GM12878 (cell line): Measurements from ENCODE around the gene LPAR3. TPM values are rescaled to one million over a fixed set of nuclear protein-coding genes. Genes with fewer than 3 reads are reported as not detected.

ENCODE experiments used
- ATAC-seq: fragments of 200-7000 bp; cut with Tn5 transposase; 3 replicates; pipeline ENCODE4 v1.9.1; 2020; ENCODE audit warnings: mild to moderate bottlenecking, moderate library complexity
- BruUV-seq: library from RNA; stranded (reverse); fragments of 400-500 nt; replicated peaks from 2 replicates; lab custom pipeline; 2021; lab: Mats Ljungman, UMichigan
- CTCF ChIA-PET: fragments of 300-600 bp; sonication (Branson Sonifier 250); formaldehyde crosslinking; extraction: SDS; loops from one replicate; lab custom pipeline; 2021; ENCODE audit warnings: inconsistent platforms; lab: Yijun Ruan, JAX
- POLR2A ChIA-PET: fragments of 350-600 bp; formaldehyde crosslinking; extraction: SDS; loops from one replicate; lab custom pipeline; 2021; ENCODE audit warnings: inconsistent platforms; lab: Charles Lee
- RAD21 ChIA-PET: fragments of 300-600 bp; sonication (Branson Sonifier 250); formaldehyde crosslinking; loops from one replicate; lab custom pipeline; 2023; ENCODE audit warnings: antibody characterized with exemption; ENCODE audit not compliant: unreplicated experiment; lab: Charles Lee
- SMC1A ChIA-PET: fragments of 300-600 bp; sonication (Branson Sonifier 250); formaldehyde crosslinking; loops from one replicate; lab custom pipeline; 2023; ENCODE audit not compliant: unreplicated experiment, uncharacterized antibody; lab: Charles Lee
- DNase-seq: peaks from one replicate; pipeline ENCODE4 v3.0.0-alpha.2; 2011; ENCODE audit warnings: low read depth, low spot score
- FAIRE-seq: peaks from 3 replicates; lab custom pipeline; 2011; peaks lifted over from hg19 to GRCh38; lab: Jason Lieb, UNC
- H2AFZ ChIP-seq: 2 replicates; pipeline ENCODE4 v1.6.0; 2011; ENCODE audit warnings: low read depth, low read length, control low read depth; ENCODE audit not compliant: control insufficient read depth
- H3K27ac ChIP-seq: 2 replicates; pipeline ENCODE4 v1.5.1; 2011; ENCODE audit warnings: control low read depth; ENCODE audit not compliant: control insufficient read depth, insufficient read depth
- H3K27me3 ChIP-seq, 2 experiments: replicated peaks in 1 of 2; 2 replicates each; pipeline versions ENCODE4 v1.6.0 to v1.6.1; 2011; ENCODE audit warnings: low read length in 1 of 2; ENCODE audit not compliant: control insufficient read depth in 2 of 2, insufficient read depth in 2 of 2
- H3K36me3 ChIP-seq, 2 experiments: 2 replicates each; pipeline ENCODE4 v1.5.1; 2011; ENCODE audit warnings: low read length in 1 of 2; ENCODE audit not compliant: control insufficient read depth in 2 of 2, insufficient read depth in 2 of 2
- H3K4me1 ChIP-seq: 2 replicates; pipeline ENCODE4 v1.6.1; 2011; ENCODE audit warnings: mild to moderate bottlenecking, low read length, moderate library complexity, mixed read lengths; ENCODE audit not compliant: control insufficient read depth, insufficient read depth
- H3K4me2 ChIP-seq: 2 replicates; pipeline ENCODE4 v1.6.0; 2011; ENCODE audit warnings: control low read depth; ENCODE audit not compliant: control insufficient read depth, insufficient read depth
- H3K4me3 ChIP-seq: fragments of 200-600 bp; sonication (generic); 2 replicates; pipeline ENCODE4 v1.5.1; 2016
- H3K79me2 ChIP-seq: 2 replicates; pipeline ENCODE4 v1.6.0; 2011; ENCODE audit warnings: low read length; ENCODE audit not compliant: control insufficient read depth, insufficient read depth
- H3K9ac ChIP-seq: 2 replicates; pipeline ENCODE4 v1.8.0; 2011; ENCODE audit warnings: low read length, control low read depth, mixed read lengths; ENCODE audit not compliant: control insufficient read depth, insufficient read depth
- H3K9me3 ChIP-seq: replicated peaks from 3 replicates; pipeline ENCODE4 v1.5.1; 2011; ENCODE audit warnings: mild to moderate bottlenecking, low read length; ENCODE audit not compliant: control insufficient read depth, insufficient read depth
- H4K20me1 ChIP-seq: 2 replicates; pipeline ENCODE4 v1.6.0; 2011; ENCODE audit not compliant: control insufficient read depth, insufficient read depth
- BCL3 ChIP-seq: IDR thresholded peaks from 2 replicates; pipeline ENCODE4 v1.6.1; 2011; ENCODE audit warnings: borderline replicate concordance, low read depth, mild to moderate bottlenecking, moderate library complexity, low read length; ENCODE audit not compliant: insufficient read depth, poor library complexity, severe bottlenecking
- CHD2 ChIP-seq: IDR thresholded peaks from 2 replicates; pipeline ENCODE4 v1.6.1; 2011; ENCODE audit warnings: low read depth, low read length, improper control_type of control experiment, borderline replicate concordance
- EED ChIP-seq: sonication (generic); IDR thresholded peaks from 2 replicates; pipeline ENCODE4 v1.6.1; 2016; ENCODE audit warnings: antibody characterized with exemption, low read depth
- EP300 ChIP-seq, 2 experiments: fragments of 150-350 bp in 1 of 2; IDR thresholded peaks; 2 replicates each; pipeline ENCODE4 v1.6.1; 2011 to 2012; ENCODE audit warnings: low read depth in 2 of 2, low read length in 2 of 2, borderline replicate concordance in 1 of 2, improper control_type of control experiment in 1 of 2, inconsistent platforms in 1 of 2; ENCODE audit not compliant: control insufficient read depth in 1 of 2
- KDM1A ChIP-seq: fragments of 200-600 bp; sonication (generic); IDR thresholded peaks from 2 replicates; pipeline ENCODE4 v1.6.1; 2016; ENCODE audit warnings: borderline replicate concordance
- KLF5 ChIP-seq: fragments of 450-650 bp; IDR thresholded peaks from 2 replicates; pipeline ENCODE4 v1.6.1; 2014; ENCODE audit warnings: mild to moderate bottlenecking; ENCODE audit not compliant: partially characterized antibody
- MTA3 ChIP-seq: IDR thresholded peaks from 2 replicates; pipeline ENCODE4 v1.6.1; 2012; ENCODE audit warnings: low read length, inconsistent platforms, borderline replicate concordance
- USF1 ChIP-seq: IDR thresholded peaks from 2 replicates; pipeline ENCODE4 v1.6.1; 2011; ENCODE audit warnings: borderline replicate concordance, low read depth, mild to moderate bottlenecking, moderate library complexity, mixed read lengths, low read length; ENCODE audit not compliant: insufficient read depth; ENCODE audit errors: extremely low read length
- YY1 ChIP-seq: IDR thresholded peaks from 2 replicates; pipeline ENCODE4 v1.6.1; 2011; ENCODE audit warnings: low read depth, mild to moderate bottlenecking, low read length
- ZNF207 ChIP-seq: fragments of 450-650 bp; IDR thresholded peaks from 2 replicates; pipeline ENCODE4 v1.6.1; 2014; ENCODE audit warnings: antibody characterized with exemption, mild to moderate bottlenecking, borderline replicate concordance
- ZSCAN29 ChIP-seq: fragments of 450-650 bp; IDR thresholded peaks from 2 replicates; pipeline ENCODE4 v1.6.1; 2017; ENCODE audit warnings: mild to moderate bottlenecking, moderate library complexity
- WGBS: methylation state at CpG from one replicate; pipeline ENCODE4 v1.1.6; 2016; ENCODE audit warnings: low lambda C conversion rate; ENCODE audit not compliant: insufficient replicate concordance, insufficient coverage; ENCODE audit errors: missing lambda C conversion rate; 5-methylcytosine and 5-hydroxymethylcytosine counted together
- in situ Hi-C: fragments of 300-500 bp; cut with MboI; formaldehyde crosslinking; loops from 9 replicates; pipeline ENCODE4 v1.14.3; 2018; ENCODE audit warnings: mixed read lengths
- intact Hi-C: fragments of 100-400 bp; cut with micrococcal nuclease; formaldehyde crosslinking; loops from one replicate; pipeline ENCODE4 v1.14.2; 2022; ENCODE audit not compliant: unreplicated experiment
- polyA plus RNA-seq, 11 experiments: library from polyadenylated mRNA; depleted of rRNA in 4 of 11; unstranded in 6 of 11; stranded (reverse) in 5 of 11; fragments of >200 nt; fragmentation: Nextera tagmentation in 4 of 11; fragmentation: Illumina TruSeq in 1 of 11; extraction: Ambion mirVana in 4 of 11; extraction: Trizol in 1 of 11; gene quantifications; 1 replicate in 1 of 11; 2 replicates in 10 of 11; pipeline versions ENCODE4 v1.2.1 to v1.2.3, GENCODE V29; 2011 to 2016; ENCODE audit warnings: inconsistent platforms in 2 of 11, missing spikeins in 2 of 11, low read depth in 1 of 11
- total RNA-seq, 4 experiments: library from RNA; depleted of rRNA in 3 of 4; stranded (reverse); fragments of >200 nt in 3 of 4; fragmentation: Illumina TruSeq in 1 of 4; extraction: Trizol in 1 of 4; gene quantifications; 2 replicates each; pipeline versions ENCODE4 v1.2.1 to v1.2.3, GENCODE V29; 2013 to 2021

The LPAR3 gene
- total and polyA plus RNA-seq, 10 of the 15 experiments (the other 5 are each of a cell fraction or from before 2014, with no cell fraction given) = 0.03 to 0.31 (median 0.09) TPM; not detected in 3

GRCh38 chr1:84939151-84939550 lies 46.1 kb upstream of the LPAR3 start:
- Histone ChIP-seq H4K20me1 (no peaks in the 10 kb centered on the region), H3K27ac (no peak overlapping the region), H3K36me3 (peaks cover 14 to 41% of the 10 kb centered on the region in 2 experiments), H3K27me3 (no peaks in the 10 kb centered on the region), H3K4me1 (no peaks in the 10 kb centered on the region), H3K9me3 (no peaks in the 10 kb centered on the region), H2AFZ (no peak overlapping the region), H3K4me3 (no peak overlapping the region), H3K79me2 (no peaks in the 10 kb centered on the region; the same call in 1 of the 2 replicates), H3K9ac (no peak overlapping the region), H3K4me2 (no peak overlapping the region)
- intact Hi-C loops (loop anchor here (10.0 kb wide), 2 partner anchors 314 to 1004 kb away; no protein-coding TSS in a partner anchor), in situ Hi-C loops (no loop called here)
- RAD21 ChIA-PET = interaction anchor here (1.6 to 2.8 kb wide), 2 partner anchors 89 to 167 kb away, joined by 4 to 13 read pairs; no protein-coding TSS in a partner anchor
- CTCF ChIA-PET = interaction anchor here (1.0 to 2.9 kb wide), 5 partner anchors 10 to 324 kb away, joined by 3 to 18 read pairs (median 4); no protein-coding TSS in a partner anchor
- 95% methylated on average over 8 of the region's 8 CpGs for WGBS
- DNase-seq (no peak), FAIRE-seq (no peak), ATAC-seq (no peak)
- POLR2A ChIA-PET = no interaction called here
- BruUV-seq = no TSS peak
- no peak for TF ChIP-seq YY1
- TF ChIP-seq ZSCAN29 = no peak
- TF ChIP-seq EP300 (IDR thresholded peaks at IDR 0.05; ENCODE audit: borderline replicate concordance in 1 of 2, control insufficient read depth in 1 of 2, low read depth in 2 of 2, low read length in 2 of 2) = no peak
- TF ChIP-seq USF1 = no peak
- no peak for TF ChIP-seq KLF5
- TF ChIP-seq EED = no peak
- TF ChIP-seq ZNF207 = no peak
- no peak for TF ChIP-seq MTA3
- TF ChIP-seq CHD2 = no peak
- TF ChIP-seq KDM1A = no peak
- no peak for TF ChIP-seq BCL3
- SMC1A ChIA-PET = interaction anchor here (1.1 to 2.5 kb wide), 3 partner anchors 88 to 337 kb away, joined by 3 to 10 read pairs (median 5); partner anchors contain the start of gene BCL10
